Stimulated activated memory B cell treated with anti-CD40 and anti-IgM and Interleukin-4, amounts not matched to agents 10 μg/mL and 1 μg/mL and 100 μg/mL, for 72 hours (primary cell): Measurements from ENCODE around the gene HLA-DRB1.
"Not testable (repeated sequence)": the region's sequence is repeated elsewhere in the genome, so short reads cannot be mapped to it uniquely, and the experiment has no call there.

Source experiments
- ATAC-seq: fragments of 150-1000 bp; cut with Tn5 transposase; 2 replicates; pipeline ENCODE4 v1.10.0; 2021
- H3K27ac Mint-ChIP-seq: one replicate; pipeline ENCODE4 v1.8.0; 2022; ENCODE audit warnings: mild to moderate bottlenecking, mixed read lengths
- H3K27me3 Mint-ChIP-seq: one replicate; pipeline ENCODE4 v1.8.0; 2022; ENCODE audit warnings: mixed read lengths
- H3K36me3 Mint-ChIP-seq: one replicate; pipeline ENCODE4 v1.8.0; 2022; ENCODE audit warnings: mixed read lengths
- H3K4me1 Mint-ChIP-seq: one replicate; pipeline ENCODE4 v1.8.0; 2022; ENCODE audit warnings: mixed read lengths
- H3K4me3 Mint-ChIP-seq: one replicate; pipeline ENCODE4 v1.8.0; 2022; ENCODE audit warnings: mild to moderate bottlenecking, moderate library complexity, mixed read lengths
- H3K9me3 Mint-ChIP-seq: one replicate; pipeline ENCODE4 v1.8.0; 2022; ENCODE audit warnings: mixed read lengths

The HLA-DRB1 gene

GRCh38 chr6:32554116-32554965, 35.3 kb downstream of the HLA-DRB1 start:
- Mint-ChIP-seq H3K9me3 (no peaks in the 10 kb centered on the region), H3K27ac (peak overlapping the region; percentile 64), H3K4me3 (peak overlapping the region; percentile 16), H3K36me3 (peaks cover 23% of the 10 kb centered on the region), H3K4me1 (peaks cover 26% of the 10 kb centered on the region), H3K27me3 (no peaks in the 10 kb centered on the region)
- no peak for ATAC-seq

DNA sequence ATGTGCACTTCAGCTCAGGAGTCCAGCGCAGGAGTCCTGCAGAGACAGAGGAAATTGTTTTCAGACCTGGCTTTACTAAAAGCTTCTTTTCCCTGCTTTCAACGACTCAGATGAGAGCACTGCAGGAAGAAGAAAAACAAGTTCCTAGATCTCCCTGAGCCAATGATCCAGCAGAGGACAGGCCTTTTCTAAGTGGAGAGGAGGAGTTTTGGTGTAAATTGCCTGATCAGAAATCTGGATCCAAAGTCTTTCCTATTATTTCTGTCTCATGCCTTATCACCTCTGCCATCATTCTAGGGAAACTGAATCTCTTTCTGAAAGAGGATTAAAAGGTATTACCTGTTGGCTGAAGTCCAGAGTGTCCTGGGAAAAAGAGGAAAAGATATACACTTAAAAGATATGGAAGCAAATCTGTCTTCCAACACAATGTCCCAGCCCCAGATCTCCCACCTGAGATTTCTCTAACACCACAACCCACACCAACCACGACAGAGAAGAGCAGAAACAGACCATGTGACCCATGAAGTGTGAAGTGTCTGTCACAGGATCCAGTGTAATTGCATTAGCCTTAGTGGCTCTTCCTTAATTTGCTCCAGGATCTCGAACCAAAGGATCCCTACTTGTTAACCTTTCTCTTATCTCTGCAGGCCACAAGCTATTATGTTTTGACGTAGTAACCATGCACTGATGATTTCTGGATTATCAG, 36.5 kb downstream of the HLA-DRB1 start:
- no peak for ATAC-seq
- Mint-ChIP-seq H3K9me3 (no peaks in the 10 kb centered on the region), H3K27me3 (no peaks in the 10 kb centered on the region), H3K27ac (peak overlapping the region; percentile 64), H3K4me1 (peaks cover 18% of the 10 kb centered on the region), H3K4me3 (no peak overlapping the region), H3K36me3 (peaks cover 22% of the 10 kb centered on the region)

DNA sequence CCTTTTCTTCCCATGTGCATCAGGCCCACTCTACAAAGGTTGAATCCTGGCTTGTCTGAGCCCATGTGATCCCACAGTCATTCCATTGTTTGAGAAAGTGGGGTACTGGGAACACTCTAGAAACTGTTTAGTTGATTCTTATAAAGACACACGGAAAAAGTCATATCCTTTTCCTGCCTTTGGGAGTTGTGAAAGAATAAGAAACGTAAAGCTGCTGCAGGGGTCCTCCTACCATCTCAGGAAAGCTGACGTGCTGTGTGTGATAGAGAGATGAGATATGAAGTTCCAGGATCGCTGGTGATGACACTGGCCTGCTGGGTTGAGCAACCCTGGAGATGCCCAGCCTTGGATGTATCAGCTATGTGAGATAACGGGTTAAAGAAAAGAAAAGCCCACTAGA, 38.2 kb downstream of the HLA-DRB1 start:
- Mint-ChIP-seq H3K4me3 (no peak overlapping the region), H3K9me3 (no peaks in the 10 kb centered on the region), H3K36me3 (peaks cover 22% of the 10 kb centered on the region), H3K27me3 (no peaks in the 10 kb centered on the region), H3K27ac (no peak overlapping the region), H3K4me1 (peaks cover 18% of the 10 kb centered on the region)
- ATAC-seq, result no peak

GRCh38 chr6:32539839-32540238, 49.8 kb downstream of the HLA-DRB1 start:
- no peaks in the 10 kb centered on the region for H3K4me1 Mint-ChIP-seq
- ATAC-seq, result no peak
- H3K27ac Mint-ChIP-seq, result no peak overlapping the region
- H3K27me3 Mint-ChIP-seq, result no peaks in the 10 kb centered on the region
- H3K9me3 Mint-ChIP-seq, result peaks cover 14% of the 10 kb centered on the region
- peaks cover 6% of the 10 kb centered on the region for H3K36me3 Mint-ChIP-seq
- no peak overlapping the region for H3K4me3 Mint-ChIP-seq

GRCh38 chr6:32530431-32530793, 59.2 kb downstream of the HLA-DRB1 start:
- Mint-ChIP-seq H3K36me3 (peaks cover 38% of the 10 kb centered on the region), H3K4me3 (peak overlapping the region; percentile 88)

GRCh38 chr6:32529697-32530430, 59.8 kb downstream of the HLA-DRB1 start, which contains the start of gene HLA-DRB5:
Gene HLA-DRB5 (minus strand): TSS chr6:32530287. CDS start chr6:32530224, 63 bp downstream.
- ATAC-seq, result peak; percentile 92
- Mint-ChIP-seq H3K9me3 (no peaks in the 10 kb centered on the region), H3K4me1 (peaks cover 55% of the 10 kb centered on the region), H3K4me3 (peak within 1 kb of the TSS; percentile 88), H3K27me3 (no peaks in the 10 kb centered on the region), H3K27ac (peak within 1 kb of the TSS; percentile 100), H3K36me3 (peaks cover 38% of the 10 kb centered on the region)

More at GRCh38 chr6:32530431-32530793, 59.2 kb downstream of the HLA-DRB1 start:
- not testable (repeated sequence) for H3K9me3 Mint-ChIP-seq, H3K27me3 Mint-ChIP-seq
- peak; percentile 81 for ATAC-seq
- Mint-ChIP-seq H3K4me1 (peaks cover 49% of the 10 kb centered on the region), H3K27ac (peak overlapping the region; percentile 100)
